Measurements from ENCODE around the gene AGBL4.

Gene AGBL4

GRCh38 chr1:48676376-48676775 lies 1347.4 kb downstream of the AGBL4 start:
- DNase-seq: no peak

GRCh38 chr1:48675251-48675650 lies 1348.5 kb downstream of the AGBL4 start:
- no peak for DNase-seq

- no peak for DNase-seq
Observed at GRCh38 chr1:48674641-48675040, 1349.1 kb downstream of the AGBL4 start.

- no peak for DNase-seq
Observed at GRCh38 chr1:48673332-48674105, 1350.2 kb downstream of the AGBL4 start.

GRCh38 chr1:48671578-48671977 lies 1352.2 kb downstream of the AGBL4 start:
- DNase-seq: no peak

GRCh38 chr1:48670234-48671020 lies 1353.3 kb downstream of the AGBL4 start:
- no peak for DNase-seq

GRCh38 chr1:48668339-48668738 lies 1355.4 kb downstream of the AGBL4 start:
- no peak for DNase-seq

GRCh38 chr1:48667782-48668181 lies 1356.0 kb downstream of the AGBL4 start:
- no peak for DNase-seq

- DNase-seq: no peak
Observed at GRCh38 chr1:48665708-48666407, 1357.9 kb downstream of the AGBL4 start.

- peak; percentile 63 for DNase-seq
Observed at GRCh38 chr1:48661726-48662463, 1361.9 kb downstream of the AGBL4 start.

GRCh38 chr1:48659801-48660200 lies 1364.0 kb downstream of the AGBL4 start:
- DNase-seq: no peak

GRCh38 chr1:48657413-48657812 lies 1366.3 kb downstream of the AGBL4 start:
- no peak for DNase-seq

- no peak for DNase-seq
Observed at GRCh38 chr1:48654606-48655210, 1369.0 kb downstream of the AGBL4 start.

- no peak for DNase-seq
Observed at GRCh38 chr1:48652334-48652733, 1371.4 kb downstream of the AGBL4 start.

GRCh38 chr1:48649880-48650279 lies 1373.9 kb downstream of the AGBL4 start:
- no peak for DNase-seq

- DNase-seq: no peak
Observed at GRCh38 chr1:48645883-48646282, 1377.9 kb downstream of the AGBL4 start.

- no peak for DNase-seq
Observed at GRCh38 chr1:48644905-48645605, 1378.7 kb downstream of the AGBL4 start.

- no peak for DNase-seq
Observed at GRCh38 chr1:48644190-48644900, 1379.4 kb downstream of the AGBL4 start.

GRCh38 chr1:48643193-48643592 lies 1380.6 kb downstream of the AGBL4 start:
- no peak for DNase-seq

- no peak for DNase-seq
Observed at GRCh38 chr1:48640836-48641492, 1382.8 kb downstream of the AGBL4 start.

- no peak for DNase-seq
Observed at GRCh38 chr1:48629867-48630266, 1393.9 kb downstream of the AGBL4 start.
